ENCODE measurements around the gene CYP39A1. TPM values are rescaled to one million over a fixed set of nuclear protein-coding genes. Genes with fewer than 3 reads are reported as not detected.

CYP39A1 gene
- total and polyA plus RNA-seq, 10 of the 15 experiments (the other 5 are each of a cell fraction or from before 2014, with no cell fraction given): not detected

DNA sequence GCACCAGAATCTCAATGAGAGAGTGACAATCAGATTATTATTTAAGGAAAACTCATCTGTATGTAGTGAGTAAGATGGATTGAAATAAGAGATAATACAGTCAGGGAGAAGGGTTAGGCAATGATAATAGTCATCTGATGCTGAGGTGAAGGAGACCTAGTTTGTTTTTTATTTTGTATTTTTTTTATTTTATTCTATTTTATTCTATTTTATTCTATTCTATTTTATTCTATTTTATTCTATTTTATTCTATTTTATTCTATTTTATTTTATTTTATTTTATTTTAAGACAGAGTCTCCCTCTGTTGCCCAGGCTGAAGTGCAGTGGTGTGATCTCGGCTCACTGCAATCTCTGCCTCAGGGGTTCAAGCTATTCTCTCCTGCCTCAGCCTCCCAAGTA, 88.7 kb downstream of the CYP39A1 start:
- BruUV-seq (replicated peaks): no TSS peak
- SMC1A ChIA-PET (ENCODE audit: uncharacterized antibody, unreplicated experiment): no interaction called here
- FAIRE-seq (no peak), ATAC-seq (no peak), DNase-seq (ENCODE audit: low read depth, low spot score) (no peak)
- no peaks in the 10 kb centered on the region for H4K20me1 ChIP-seq (ENCODE audit: control insufficient read depth, insufficient read depth)
- H3K9ac ChIP-seq (ENCODE audit: control insufficient read depth, insufficient read depth, low read length): no peak overlapping the region
- no peaks in the 10 kb centered on the region for H3K27me3 ChIP-seq (replicated peaks in 1 of 2; ENCODE audit: control insufficient read depth in 2 of 2, insufficient read depth in 2 of 2, low read length in 1 of 2)
- H2AFZ ChIP-seq (ENCODE audit: control insufficient read depth, low read depth, low read length): no peak overlapping the region
- POLR2A ChIA-PET: no interaction called here
- no peak overlapping the region for H3K4me2 ChIP-seq (ENCODE audit: control insufficient read depth, insufficient read depth)
- H3K36me3 ChIP-seq (ENCODE audit: control insufficient read depth in 2 of 2, insufficient read depth in 2 of 2, low read length in 1 of 2): no peaks in the 10 kb centered on the region
- no peak overlapping the region for H3K4me3 ChIP-seq
- H3K4me1 ChIP-seq (ENCODE audit: control insufficient read depth, insufficient read depth, low read length): no peaks in the 10 kb centered on the region
- H3K9me3 ChIP-seq (replicated peaks; ENCODE audit: control insufficient read depth, insufficient read depth, low read length): no peaks in the 10 kb centered on the region
- intact Hi-C loops (cut with micrococcal nuclease; ENCODE audit: unreplicated experiment): no loop called here
- no peak overlapping the region for H3K27ac ChIP-seq (ENCODE audit: control insufficient read depth, insufficient read depth)
- no peaks in the 10 kb centered on the region for H3K79me2 ChIP-seq (ENCODE audit: control insufficient read depth, insufficient read depth, low read length)
- CTCF ChIA-PET: no interaction called here
- WGBS (ENCODE audit: insufficient coverage, insufficient replicate concordance, low lambda C conversion rate, missing lambda C conversion rate): 44% methylated on average over 1 of the region's 1 CpG
- in situ Hi-C loops (cut with MboI): no loop called here
- RAD21 ChIA-PET (ENCODE audit: unreplicated experiment): no interaction called here
- TF ChIP-seq MYB (IDR thresholded peaks at IDR 0.05; ENCODE audit: borderline replicate concordance, low read depth, low read length): no peak
- no peak for TF ChIP-seq ESRRA (IDR thresholded peaks at IDR 0.05; ENCODE audit: low read length)
- TF ChIP-seq KAT2A (conservative IDR thresholded peaks at IDR 0.05; ENCODE audit: control insufficient read depth, low read depth, low read length): no peak
- no peak for TF ChIP-seq PML (IDR thresholded peaks at IDR 0.05; ENCODE audit: low read length)
- TF ChIP-seq, protein P1, sequence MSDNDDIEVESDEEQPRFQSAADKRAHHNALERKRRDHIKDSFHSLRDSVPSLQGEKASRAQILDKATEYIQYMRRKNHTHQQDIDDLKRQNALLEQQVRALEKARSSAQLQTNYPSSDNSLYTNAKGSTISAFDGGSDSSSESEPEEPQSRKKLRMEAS (IDR thresholded peaks at IDR 0.05; ENCODE audit: low read depth, low read length): no peak
- no peak for TF ChIP-seq HCFC1 (IDR thresholded peaks at IDR 0.05; ENCODE audit: low read length)
- TF ChIP-seq IRF4 (IDR thresholded peaks at IDR 0.05; ENCODE audit: low read depth, low read length): no peak
- TF ChIP-seq FOXK2 (IDR thresholded peaks at IDR 0.05): no peak
- TF ChIP-seq ZSCAN29 (IDR thresholded peaks at IDR 0.05): no peak
- TF ChIP-seq, protein P2, sequence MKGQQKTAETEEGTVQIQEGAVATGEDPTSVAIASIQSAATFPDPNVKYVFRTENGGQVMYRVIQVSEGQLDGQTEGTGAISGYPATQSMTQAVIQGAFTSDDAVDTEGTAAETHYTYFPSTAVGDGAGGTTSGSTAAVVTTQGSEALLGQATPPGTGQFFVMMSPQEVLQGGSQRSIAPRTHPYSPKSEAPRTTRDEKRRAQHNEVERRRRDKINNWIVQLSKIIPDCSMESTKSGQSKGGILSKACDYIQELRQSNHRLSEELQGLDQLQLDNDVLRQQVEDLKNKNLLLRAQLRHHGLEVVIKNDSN (IDR thresholded peaks at IDR 0.05; ENCODE audit: borderline replicate concordance, extremely low read length, insufficient read depth, low read depth, low read length): no peak
- TF ChIP-seq CHD4 (IDR thresholded peaks at IDR 0.05): no peak
- TF ChIP-seq, protein P3, sequence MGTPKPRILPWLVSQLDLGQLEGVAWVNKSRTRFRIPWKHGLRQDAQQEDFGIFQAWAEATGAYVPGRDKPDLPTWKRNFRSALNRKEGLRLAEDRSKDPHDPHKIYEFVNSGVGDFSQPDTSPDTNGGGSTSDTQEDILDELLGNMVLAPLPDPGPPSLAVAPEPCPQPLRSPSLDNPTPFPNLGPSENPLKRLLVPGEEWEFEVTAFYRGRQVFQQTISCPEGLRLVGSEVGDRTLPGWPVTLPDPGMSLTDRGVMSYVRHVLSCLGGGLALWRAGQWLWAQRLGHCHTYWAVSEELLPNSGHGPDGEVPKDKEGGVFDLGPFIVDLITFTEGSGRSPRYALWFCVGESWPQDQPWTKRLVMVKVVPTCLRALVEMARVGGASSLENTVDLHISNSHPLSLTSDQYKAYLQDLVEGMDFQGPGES (IDR thresholded peaks at IDR 0.05): no peak
- no peak for TF ChIP-seq ZBED1 (IDR thresholded peaks at IDR 0.05; ENCODE audit: borderline replicate concordance)
- TF ChIP-seq, protein P4, sequence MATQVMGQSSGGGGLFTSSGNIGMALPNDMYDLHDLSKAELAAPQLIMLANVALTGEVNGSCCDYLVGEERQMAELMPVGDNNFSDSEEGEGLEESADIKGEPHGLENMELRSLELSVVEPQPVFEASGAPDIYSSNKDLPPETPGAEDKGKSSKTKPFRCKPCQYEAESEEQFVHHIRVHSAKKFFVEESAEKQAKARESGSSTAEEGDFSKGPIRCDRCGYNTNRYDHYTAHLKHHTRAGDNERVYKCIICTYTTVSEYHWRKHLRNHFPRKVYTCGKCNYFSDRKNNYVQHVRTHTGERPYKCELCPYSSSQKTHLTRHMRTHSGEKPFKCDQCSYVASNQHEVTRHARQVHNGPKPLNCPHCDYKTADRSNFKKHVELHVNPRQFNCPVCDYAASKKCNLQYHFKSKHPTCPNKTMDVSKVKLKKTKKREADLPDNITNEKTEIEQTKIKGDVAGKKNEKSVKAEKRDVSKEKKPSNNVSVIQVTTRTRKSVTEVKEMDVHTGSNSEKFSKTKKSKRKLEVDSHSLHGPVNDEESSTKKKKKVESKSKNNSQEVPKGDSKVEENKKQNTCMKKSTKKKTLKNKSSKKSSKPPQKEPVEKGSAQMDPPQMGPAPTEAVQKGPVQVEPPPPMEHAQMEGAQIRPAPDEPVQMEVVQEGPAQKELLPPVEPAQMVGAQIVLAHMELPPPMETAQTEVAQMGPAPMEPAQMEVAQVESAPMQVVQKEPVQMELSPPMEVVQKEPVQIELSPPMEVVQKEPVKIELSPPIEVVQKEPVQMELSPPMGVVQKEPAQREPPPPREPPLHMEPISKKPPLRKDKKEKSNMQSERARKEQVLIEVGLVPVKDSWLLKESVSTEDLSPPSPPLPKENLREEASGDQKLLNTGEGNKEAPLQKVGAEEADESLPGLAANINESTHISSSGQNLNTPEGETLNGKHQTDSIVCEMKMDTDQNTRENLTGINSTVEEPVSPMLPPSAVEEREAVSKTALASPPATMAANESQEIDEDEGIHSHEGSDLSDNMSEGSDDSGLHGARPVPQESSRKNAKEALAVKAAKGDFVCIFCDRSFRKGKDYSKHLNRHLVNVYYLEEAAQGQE (IDR thresholded peaks at IDR 0.05; ENCODE audit: low read depth, low read length): no peak
- TF ChIP-seq, protein P5, sequence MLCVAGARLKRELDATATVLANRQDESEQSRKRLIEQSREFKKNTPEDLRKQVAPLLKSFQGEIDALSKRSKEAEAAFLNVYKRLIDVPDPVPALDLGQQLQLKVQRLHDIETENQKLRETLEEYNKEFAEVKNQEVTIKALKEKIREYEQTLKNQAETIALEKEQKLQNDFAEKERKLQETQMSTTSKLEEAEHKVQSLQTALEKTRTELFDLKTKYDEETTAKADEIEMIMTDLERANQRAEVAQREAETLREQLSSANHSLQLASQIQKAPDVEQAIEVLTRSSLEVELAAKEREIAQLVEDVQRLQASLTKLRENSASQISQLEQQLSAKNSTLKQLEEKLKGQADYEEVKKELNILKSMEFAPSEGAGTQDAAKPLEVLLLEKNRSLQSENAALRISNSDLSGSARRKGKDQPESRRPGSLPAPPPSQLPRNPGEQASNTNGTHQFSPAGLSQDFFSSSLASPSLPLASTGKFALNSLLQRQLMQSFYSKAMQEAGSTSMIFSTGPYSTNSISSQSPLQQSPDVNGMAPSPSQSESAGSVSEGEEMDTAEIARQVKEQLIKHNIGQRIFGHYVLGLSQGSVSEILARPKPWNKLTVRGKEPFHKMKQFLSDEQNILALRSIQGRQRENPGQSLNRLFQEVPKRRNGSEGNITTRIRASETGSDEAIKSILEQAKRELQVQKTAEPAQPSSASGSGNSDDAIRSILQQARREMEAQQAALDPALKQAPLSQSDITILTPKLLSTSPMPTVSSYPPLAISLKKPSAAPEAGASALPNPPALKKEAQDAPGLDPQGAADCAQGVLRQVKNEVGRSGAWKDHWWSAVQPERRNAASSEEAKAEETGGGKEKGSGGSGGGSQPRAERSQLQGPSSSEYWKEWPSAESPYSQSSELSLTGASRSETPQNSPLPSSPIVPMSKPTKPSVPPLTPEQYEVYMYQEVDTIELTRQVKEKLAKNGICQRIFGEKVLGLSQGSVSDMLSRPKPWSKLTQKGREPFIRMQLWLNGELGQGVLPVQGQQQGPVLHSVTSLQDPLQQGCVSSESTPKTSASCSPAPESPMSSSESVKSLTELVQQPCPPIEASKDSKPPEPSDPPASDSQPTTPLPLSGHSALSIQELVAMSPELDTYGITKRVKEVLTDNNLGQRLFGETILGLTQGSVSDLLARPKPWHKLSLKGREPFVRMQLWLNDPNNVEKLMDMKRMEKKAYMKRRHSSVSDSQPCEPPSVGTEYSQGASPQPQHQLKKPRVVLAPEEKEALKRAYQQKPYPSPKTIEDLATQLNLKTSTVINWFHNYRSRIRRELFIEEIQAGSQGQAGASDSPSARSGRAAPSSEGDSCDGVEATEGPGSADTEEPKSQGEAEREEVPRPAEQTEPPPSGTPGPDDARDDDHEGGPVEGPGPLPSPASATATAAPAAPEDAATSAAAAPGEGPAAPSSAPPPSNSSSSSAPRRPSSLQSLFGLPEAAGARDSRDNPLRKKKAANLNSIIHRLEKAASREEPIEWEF (IDR thresholded peaks at IDR 0.05; ENCODE audit: insufficient replicate concordance, low read depth, low read length): no peak

Measured in GM12878 (cell line).